CD4-positive, CD25-positive, alpha-beta regulatory T cell (primary cell): ENCODE measurements around the gene TAF1L. TPM values are rescaled to one million over a fixed set of nuclear protein-coding genes. Genes with fewer than 3 reads are reported as not detected.
"Not testable (repeated sequence)": the region's sequence is repeated elsewhere in the genome, so short reads cannot be mapped to it uniquely, and the experiment has no call there.

Experiments
- ATAC-seq, 2 donors: fragments of 150-1000 bp; cut with Tn5 transposase; one replicate each; pipeline ENCODE4 v1.10.0; 2021; ENCODE audit warnings: low read depth in 2 of 2, moderate number of reproducible peaks in 2 of 2, moderate library complexity in 1 of 2
- DNase-seq, 3 donors: peaks; one replicate each; pipeline versions ENCODE4 v3.0.0 to v3.0.0-alpha.2; 2012 to 2022; ENCODE audit warnings: mixed read lengths in 1 of 3
- H3K27ac ChIP-seq: one replicate; pipeline ENCODE4 v1.7.0; 2013; ENCODE audit warnings: mild to moderate bottlenecking, low read length; ENCODE audit not compliant: insufficient read depth, poor library complexity, severe bottlenecking
- H3K27me3 ChIP-seq: one replicate; pipeline ENCODE4 v1.7.0; 2013; ENCODE audit warnings: low read length; ENCODE audit not compliant: control insufficient read depth, insufficient read depth
- H3K36me3 ChIP-seq: one replicate; pipeline ENCODE4 v1.7.0; 2013; ENCODE audit warnings: mild to moderate bottlenecking, low read length, moderate library complexity; ENCODE audit not compliant: control insufficient read depth, insufficient read depth
- H3K4me1 ChIP-seq: 2 replicates; pipeline ENCODE4 v1.7.0; 2013; ENCODE audit warnings: mild to moderate bottlenecking, low read length; ENCODE audit not compliant: insufficient read depth, control insufficient read depth, poor library complexity, severe bottlenecking
- H3K4me3 ChIP-seq: one replicate; pipeline ENCODE4 v1.7.0; 2013; ENCODE audit warnings: low read depth, mild to moderate bottlenecking, low read length, moderate library complexity
- H3K9me3 ChIP-seq, 2 experiments: 1 replicate in 1 of 2; 2 replicates in 1 of 2; pipeline ENCODE4 v1.7.0; 2013; ENCODE audit warnings: low read length in 2 of 2, mild to moderate bottlenecking in 1 of 2, moderate library complexity in 1 of 2; ENCODE audit not compliant: control insufficient read depth in 2 of 2
- H3K27ac Mint-ChIP-seq, 3 donors: one replicate each; pipeline ENCODE4 v1.8.0; 2020 to 2022; ENCODE audit warnings: mild to moderate bottlenecking in 3 of 3, mixed read lengths in 3 of 3, moderate library complexity in 2 of 3
- H3K27me3 Mint-ChIP-seq: one replicate; pipeline ENCODE4 v1.8.0; 2022; ENCODE audit warnings: mild to moderate bottlenecking, mixed read lengths
- H3K36me3 Mint-ChIP-seq: one replicate; pipeline ENCODE4 v1.8.0; 2020; ENCODE audit warnings: mixed read lengths
- H3K4me1 Mint-ChIP-seq, 4 donors: one replicate each; pipeline ENCODE4 v1.8.0; 2020 to 2022; ENCODE audit warnings: mixed read lengths in 4 of 4, mild to moderate bottlenecking in 1 of 4
- H3K4me3 Mint-ChIP-seq, 4 donors: one replicate each; pipeline ENCODE4 v1.8.0; 2020 to 2022; ENCODE audit warnings: mild to moderate bottlenecking in 4 of 4, mixed read lengths in 4 of 4, moderate library complexity in 3 of 4
- H3K9me3 Mint-ChIP-seq, 7 donors: one replicate each; pipeline ENCODE4 v1.8.0; 2020 to 2022; ENCODE audit warnings: mixed read lengths in 7 of 7, mild to moderate bottlenecking in 3 of 7, moderate library complexity in 2 of 7
- polyA plus RNA-seq, 4 donors: library from polyadenylated mRNA; unstranded; fragments of 300-500 nt; fragmentation: Illumina TruSeq; gene quantifications; one replicate each; pipeline ENCODE4 v1.2.3, GENCODE V29; 2021
- total RNA-seq: library from RNA; stranded (reverse); gene quantifications from one replicate; pipeline ENCODE4 v1.2.3, GENCODE V29; 2022

Gene TAF1L
- total and polyA plus RNA-seq, 5 donors from 2014 or later = not detected

DNA sequence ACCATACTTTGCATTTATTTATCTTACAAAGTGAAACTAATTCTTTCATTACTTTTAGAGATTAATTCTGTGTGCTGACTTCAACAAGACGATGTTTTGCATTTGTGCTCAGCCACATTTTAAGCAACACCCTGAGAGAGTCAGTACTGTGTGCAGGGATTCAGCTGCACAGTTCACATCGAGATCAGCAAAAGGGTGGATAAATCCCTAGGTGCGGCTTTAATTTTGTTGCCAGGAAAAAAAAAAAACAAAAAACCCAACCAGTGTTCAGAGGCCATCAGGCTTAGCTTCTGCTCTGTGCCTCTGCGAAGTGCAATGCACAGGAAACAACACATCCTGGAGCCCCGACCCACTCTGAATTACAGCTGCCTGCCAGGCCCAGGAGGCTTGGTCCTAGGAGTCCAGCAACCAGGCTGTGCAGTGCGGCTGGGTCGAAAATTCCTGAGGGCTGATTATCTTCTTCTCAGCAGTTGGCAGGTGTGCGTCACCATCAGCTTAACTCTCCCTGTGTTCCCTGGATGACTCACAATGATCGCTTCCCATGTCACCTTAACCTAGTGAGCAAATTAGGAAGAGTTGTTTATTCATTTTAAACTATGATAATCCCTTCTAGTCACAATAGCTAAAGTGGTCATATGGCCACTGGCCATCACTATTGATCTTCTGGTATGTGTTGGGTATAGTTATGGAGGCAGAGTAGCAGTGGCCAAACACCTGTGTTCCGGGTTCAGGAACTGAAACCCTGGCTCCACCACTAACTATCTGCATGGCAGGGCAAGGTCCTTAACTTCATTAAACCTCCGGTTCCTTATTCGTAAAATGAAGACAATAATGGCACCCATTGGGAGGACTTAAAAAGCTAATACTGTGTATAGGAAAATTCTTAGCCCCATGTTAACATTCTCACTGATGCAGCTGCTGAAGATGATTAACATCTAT lies 31.3 kb downstream of the TAF1L start:
- Mint-ChIP-seq H3K27me3 (peaks cover 8% of the 10 kb centered on the region), H3K9me3 (peaks cover 0 to 9% (median 3%) of the 10 kb centered on the region in 7 donors), H3K27ac (no peak overlapping the region), H3K4me3 (no peak overlapping the region), H3K36me3 (no peaks in the 10 kb centered on the region), H3K4me1 (no peaks in the 10 kb centered on the region)
- H3K36me3 ChIP-seq = no peaks in the 10 kb centered on the region
- ATAC-seq (no peak), DNase-seq (no peak)
- peaks cover 2% of the 10 kb centered on the region for H3K27me3 ChIP-seq
- H3K9me3 ChIP-seq = peaks cover 1 to 6% of the 10 kb centered on the region in 2 experiments
- H3K4me3 ChIP-seq = no peak overlapping the region
- no peak overlapping the region for H3K27ac ChIP-seq
- no peaks in the 10 kb centered on the region for H3K4me1 ChIP-seq

DNA sequence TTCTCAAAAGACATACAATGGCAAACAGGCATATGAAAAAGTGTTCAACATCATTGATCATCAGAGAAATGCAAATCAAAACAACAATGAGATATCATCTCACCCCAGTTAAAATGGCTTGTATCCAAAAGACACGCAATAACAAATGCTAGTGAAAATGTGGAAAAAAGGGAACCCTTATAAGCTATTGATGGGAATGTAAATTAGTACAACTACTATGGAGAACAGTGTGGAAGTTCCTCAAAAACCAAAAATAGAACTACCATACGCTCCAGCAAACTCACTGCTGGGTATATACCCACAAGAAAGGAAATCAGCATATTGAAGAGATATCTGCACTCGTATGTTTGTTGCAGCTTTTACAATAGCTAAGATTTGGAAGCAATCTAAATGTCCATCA lies 36.4 kb downstream of the TAF1L start:
- not testable (repeated sequence) for H3K4me1 ChIP-seq, H3K27ac Mint-ChIP-seq, H3K4me3 ChIP-seq

DNA sequence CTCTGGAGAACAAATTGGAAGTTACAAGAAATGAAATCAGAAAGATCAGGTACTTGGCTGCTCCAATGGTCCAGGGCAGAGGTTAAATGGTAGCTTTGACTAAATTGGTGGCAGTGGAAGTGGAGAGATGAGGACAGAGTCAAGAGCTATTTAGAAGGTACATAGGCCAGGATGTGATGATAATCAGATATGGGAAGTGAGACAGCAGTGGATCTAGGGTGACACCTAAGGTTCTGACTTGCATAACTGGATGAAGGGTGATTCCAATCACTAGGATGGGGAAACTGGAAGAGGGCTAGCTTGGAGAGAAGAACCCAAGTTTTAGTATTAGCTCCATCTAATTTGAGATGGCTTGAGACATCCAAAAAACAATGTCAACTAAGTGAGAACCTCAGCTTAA lies 38.5 kb downstream of the TAF1L start:
- ATAC-seq = no peak
- no peak overlapping the region for H3K4me3 ChIP-seq
- peaks cover 0 to 3% (median 0%) of the 10 kb centered on the region in 7 donors for H3K9me3 Mint-ChIP-seq
- no peaks in the 10 kb centered on the region for H3K36me3 ChIP-seq
- H3K27ac ChIP-seq = no peak overlapping the region
- no peaks in the 10 kb centered on the region for H3K4me1 ChIP-seq
- no peak overlapping the region for H3K27ac Mint-ChIP-seq
- peaks cover 2% of the 10 kb centered on the region for H3K27me3 ChIP-seq
- DNase-seq = no peak
- no peaks in the 10 kb centered on the region for H3K9me3 ChIP-seq
- H3K27me3 Mint-ChIP-seq = peaks cover 8% of the 10 kb centered on the region
- no peaks in the 10 kb centered on the region for H3K4me1 Mint-ChIP-seq
- H3K4me3 Mint-ChIP-seq = no peak overlapping the region
- H3K36me3 Mint-ChIP-seq = no peaks in the 10 kb centered on the region

More for the DNA sequence above, 36.4 kb downstream of the TAF1L start:
- H3K9me3 ChIP-seq, H3K36me3 ChIP-seq, H3K27me3 ChIP-seq, ATAC-seq, DNase-seq, H3K36me3 Mint-ChIP-seq, H3K27me3 Mint-ChIP-seq, H3K9me3 Mint-ChIP-seq, H3K4me1 Mint-ChIP-seq, H3K27ac ChIP-seq, H3K4me3 Mint-ChIP-seq: not testable (repeated sequence)

DNA sequence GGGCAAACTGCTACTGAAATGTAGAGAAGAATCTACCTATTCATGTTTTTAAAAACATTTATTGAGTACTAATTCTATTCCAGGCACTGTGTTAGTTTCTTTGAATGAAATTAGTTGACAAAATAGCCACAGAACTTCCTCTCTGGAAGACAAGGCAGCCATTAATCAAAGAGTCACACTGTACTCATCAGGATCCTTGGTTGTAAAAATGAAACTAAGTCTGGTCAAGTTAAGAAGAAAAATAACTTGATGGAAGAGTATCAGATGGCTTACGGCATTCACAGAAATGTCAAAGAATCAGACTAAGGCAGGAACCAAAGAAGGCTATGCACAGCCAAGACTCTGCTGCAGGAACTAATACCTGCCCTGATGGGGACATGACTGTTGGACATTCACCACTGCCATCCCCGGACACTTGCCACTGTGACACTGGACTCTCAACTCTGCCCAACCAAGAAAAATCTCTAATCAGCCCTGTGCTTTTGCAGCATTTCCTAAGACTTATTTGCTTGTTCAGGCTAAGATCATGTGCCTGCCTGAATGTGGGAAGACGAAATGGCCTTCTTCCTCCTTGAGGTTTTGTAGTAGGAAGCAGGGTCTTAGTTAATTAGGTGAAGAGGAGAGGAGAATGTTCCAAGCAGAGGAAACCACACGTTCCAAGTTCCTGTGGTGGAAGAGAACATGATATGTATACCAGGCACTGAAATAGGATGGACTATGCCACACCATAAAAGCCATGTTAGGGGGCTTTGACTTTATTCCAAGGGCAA lies 39.2 kb downstream of the TAF1L start:
- peaks cover 2% of the 10 kb centered on the region for H3K27me3 ChIP-seq
- H3K36me3 ChIP-seq = no peaks in the 10 kb centered on the region
- DNase-seq (no peak), ATAC-seq (no peak)
- peaks cover 0 to 3% (median 0%) of the 10 kb centered on the region in 7 donors for H3K9me3 Mint-ChIP-seq
- H3K4me3 Mint-ChIP-seq = no peak overlapping the region
- no peak overlapping the region for H3K27ac Mint-ChIP-seq
- H3K27me3 Mint-ChIP-seq = peaks cover 8% of the 10 kb centered on the region
- no peaks in the 10 kb centered on the region for H3K36me3 Mint-ChIP-seq
- no peaks in the 10 kb centered on the region for H3K4me1 ChIP-seq
- no peaks in the 10 kb centered on the region for H3K4me1 Mint-ChIP-seq
- no peak overlapping the region for H3K27ac ChIP-seq
- H3K4me3 ChIP-seq = no peak overlapping the region
- no peaks in the 10 kb centered on the region for H3K9me3 ChIP-seq

- H3K36me3 Mint-ChIP-seq = no peaks in the 10 kb centered on the region
- no peak for DNase-seq
- H3K27ac Mint-ChIP-seq = no peak overlapping the region
Measured at GRCh38 chr9:32590898-32591297, 44.6 kb downstream of the TAF1L start.

DNA sequence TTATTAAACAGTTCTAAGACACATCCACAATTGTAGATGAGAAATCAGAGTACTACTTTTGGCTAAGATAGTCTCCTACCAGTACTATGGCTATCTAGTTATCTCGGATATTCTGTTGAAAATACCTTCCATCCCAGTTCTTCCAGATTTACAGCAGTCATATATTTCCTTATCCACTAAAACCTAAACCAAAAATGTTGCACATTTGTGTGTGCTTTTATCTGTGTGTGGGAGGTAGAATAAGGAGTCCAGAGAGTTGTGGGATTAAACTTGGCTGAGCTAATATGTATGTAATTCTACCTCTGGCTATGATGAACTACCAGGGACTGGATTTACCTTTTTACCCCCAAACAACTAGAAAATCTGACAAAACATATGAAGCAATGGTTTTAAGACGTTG lies 45.0 kb downstream of the TAF1L start:
- Histone ChIP-seq H3K36me3 (no peaks in the 10 kb centered on the region), H3K27ac (no peak overlapping the region), H3K4me1 (no peaks in the 10 kb centered on the region), H3K9me3 (no peaks in the 10 kb centered on the region), H3K4me3 (no peak overlapping the region), H3K27me3 (peaks cover 5% of the 10 kb centered on the region)
- Mint-ChIP-seq H3K36me3 (no peaks in the 10 kb centered on the region), H3K4me1 (no peaks in the 10 kb centered on the region), H3K27ac (no peak overlapping the region), H3K9me3 (no peaks in the 10 kb centered on the region), H3K4me3 (no peak overlapping the region), H3K27me3 (peaks cover 20% of the 10 kb centered on the region)
- ATAC-seq (no peak), DNase-seq (no peak)

More at GRCh38 chr9:32590898-32591297, 44.6 kb downstream of the TAF1L start:
- Histone ChIP-seq H3K27me3 (peaks cover 5% of the 10 kb centered on the region), H3K4me1 (no peaks in the 10 kb centered on the region), H3K36me3 (no peaks in the 10 kb centered on the region), H3K27ac (no peak overlapping the region), H3K4me3 (no peak overlapping the region), H3K9me3 (no peaks in the 10 kb centered on the region)
- H3K4me3 Mint-ChIP-seq = no peak overlapping the region
- no peaks in the 10 kb centered on the region for H3K4me1 Mint-ChIP-seq
- no peak for ATAC-seq
- H3K27me3 Mint-ChIP-seq = peaks cover 16% of the 10 kb centered on the region
- peaks cover 0 to 2% (median 0%) of the 10 kb centered on the region in 7 donors for H3K9me3 Mint-ChIP-seq

DNA sequence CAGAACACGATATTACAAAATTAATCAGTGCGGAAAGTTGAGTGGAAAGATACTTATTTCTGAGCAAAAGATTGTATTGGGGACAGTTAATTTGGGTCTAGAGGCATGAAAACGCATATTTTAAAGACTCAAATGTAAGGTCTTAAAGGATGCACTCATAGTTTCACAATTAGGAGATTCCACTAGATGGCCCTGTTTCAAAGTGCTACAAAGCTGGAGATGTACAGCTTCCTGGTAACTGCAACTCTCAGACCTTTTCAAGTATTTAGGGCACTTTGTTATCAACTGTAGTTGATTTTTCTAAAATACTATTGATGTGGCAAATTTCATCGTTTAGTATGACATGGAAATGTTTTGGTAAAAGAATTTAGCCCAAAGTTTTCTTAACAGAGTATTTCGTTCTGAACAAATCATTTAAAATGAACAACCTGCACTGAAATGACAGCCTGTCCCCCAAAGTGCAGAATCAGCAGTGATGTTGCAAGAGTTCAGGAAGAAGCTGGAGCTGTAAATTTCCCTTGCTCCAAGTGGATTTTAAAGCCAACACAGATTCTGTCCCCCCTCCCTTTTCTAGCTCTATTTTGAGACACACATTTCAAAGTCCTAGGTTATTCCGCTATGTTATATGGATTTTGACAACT lies 46.3 kb downstream of the TAF1L start:
- ATAC-seq (peak in 1 of 2 donors; percentile 46), DNase-seq (peak in 2 of 3 donors; percentile 15 to 54)
- Histone ChIP-seq H3K27me3 (peaks cover 6% of the 10 kb centered on the region), H3K36me3 (no peaks in the 10 kb centered on the region), H3K27ac (no peak overlapping the region), H3K4me1 (no peaks in the 10 kb centered on the region), H3K9me3 (no peaks in the 10 kb centered on the region), H3K4me3 (no peak overlapping the region)
- Mint-ChIP-seq H3K27me3 (peaks cover 30% of the 10 kb centered on the region), H3K4me1 (no peaks in the 10 kb centered on the region), H3K27ac (no peak overlapping the region), H3K36me3 (no peaks in the 10 kb centered on the region), H3K9me3 (no peaks in the 10 kb centered on the region), H3K4me3 (no peak overlapping the region)
